B cell (primary cell): ENCODE data around the gene CCDC50. TPM values are rescaled to one million over a fixed set of nuclear protein-coding genes. Genes with fewer than 3 reads are reported as not detected.

ENCODE experiments used
- ATAC-seq: fragments of 200-7000 bp; cut with Tn5 transposase; one replicate; pipeline ENCODE4 v1.10.0; 2021; ENCODE audit warnings: low read depth, mild to moderate bottlenecking, moderate number of reproducible peaks, moderate library complexity
- CTCF ChIA-PET: fragments of 350-600 bp; sonication (Branson Sonifier 250); formaldehyde crosslinking; loops from one replicate; lab custom pipeline; 2021; ENCODE audit warnings: antibody characterized with exemption, inconsistent platforms; lab: Charles Lee
- POLR2A ChIA-PET: fragments of 350-600 bp; sonication (Branson Sonifier 250); formaldehyde crosslinking; loops from one replicate; lab custom pipeline; 2021; ENCODE audit warnings: antibody characterized with exemption; lab: Charles Lee
- DNase-seq: peaks from one replicate; pipeline ENCODE4 v3.0.0; 2013
- H2AFZ ChIP-seq: 2 replicates; pipeline ENCODE4 v1.6.1; 2012; ENCODE audit warnings: mild to moderate bottlenecking, low read depth, low read length; ENCODE audit not compliant: insufficient read depth, poor library complexity, severe bottlenecking
- H3K27ac ChIP-seq, 2 donors: 1 replicate in 1 of 2; 2 replicates in 1 of 2; pipeline ENCODE4 v1.5.1; 2012 to 2013; ENCODE audit warnings: low read length in 2 of 2, mild to moderate bottlenecking in 2 of 2, moderate library complexity in 1 of 2
- H3K27me3 ChIP-seq, 4 experiments: fragments of 200-600 bp in 1 of 4; sonication (generic) in 1 of 4; replicated peaks in 1 of 4; 1 replicate in 2 of 4; 2 replicates in 2 of 4; pipeline versions ENCODE4 v1.6.1 to v1.7.0; 2013 to 2016; ENCODE audit warnings: low read length in 3 of 4, mild to moderate bottlenecking in 2 of 4, mixed read lengths in 1 of 4, moderate library complexity in 1 of 4; ENCODE audit not compliant: insufficient read depth in 4 of 4, control insufficient read depth in 3 of 4; ENCODE audit errors: control extremely low read depth in 1 of 4
- H3K36me3 ChIP-seq, 2 experiments: replicated peaks in 1 of 2; 1 replicate in 1 of 2; 2 replicates in 1 of 2; pipeline versions ENCODE4 v1.6.1 to v1.7.1; 2013; ENCODE audit warnings: low read length in 1 of 2; ENCODE audit not compliant: insufficient read depth in 2 of 2, control insufficient read depth in 1 of 2; ENCODE audit errors: control extremely low read depth in 1 of 2, extremely low read depth in 1 of 2
- H3K4me1 ChIP-seq, 2 donors: fragments of 200-600 bp in 1 of 2; sonication (generic) in 1 of 2; 1 replicate in 1 of 2; 2 replicates in 1 of 2; pipeline versions ENCODE4 v1.5.1 to v1.6.1; 2013 to 2017; ENCODE audit warnings: low read length in 2 of 2; ENCODE audit not compliant: control insufficient read depth in 2 of 2, insufficient read depth in 2 of 2
- H3K4me2 ChIP-seq: replicated peaks from 2 replicates; pipeline ENCODE3; 2012; ENCODE audit warnings: mild to moderate bottlenecking, low read depth, low read length; ENCODE audit not compliant: poor library complexity, severe bottlenecking
- H3K4me3 ChIP-seq, 5 experiments: fragments of 200-600 bp in 1 of 5; sonication (generic) in 1 of 5; 1 replicate in 3 of 5; 2 replicates in 2 of 5; pipeline versions ENCODE4 v1.5.1 to v1.7.0; 2011 to 2016; ENCODE audit warnings: low read length in 4 of 5, mild to moderate bottlenecking in 4 of 5, low read depth in 2 of 5, control low read depth in 1 of 5, moderate library complexity in 1 of 5; ENCODE audit not compliant: insufficient read depth in 1 of 5; ENCODE audit errors: control extremely low read depth in 1 of 5, extremely low read depth in 1 of 5
- H3K79me2 ChIP-seq: fragments of 200-600 bp; sonication (generic); one replicate; pipeline ENCODE4 v1.6.0; 2016; ENCODE audit warnings: low read length; ENCODE audit not compliant: control insufficient read depth, insufficient read depth
- H3K9ac ChIP-seq: fragments of 200-600 bp; sonication (generic); 2 replicates; pipeline ENCODE4 v1.6.1; 2017; ENCODE audit warnings: mild to moderate bottlenecking, low read length, moderate library complexity
- H3K9me3 ChIP-seq, 3 donors: one replicate each; pipeline versions ENCODE4 v1.6.1 to v1.7.1; 2013; ENCODE audit warnings: low read length in 2 of 3; ENCODE audit not compliant: control insufficient read depth in 2 of 3, insufficient read depth in 1 of 3; ENCODE audit errors: control extremely low read depth in 1 of 3
- H4K20me1 ChIP-seq: 2 replicates; pipeline ENCODE4 v1.6.0; 2012; ENCODE audit warnings: mild to moderate bottlenecking, low read length; ENCODE audit not compliant: insufficient read depth, control insufficient read depth, poor library complexity, severe bottlenecking
- H3K27ac Mint-ChIP-seq: one replicate; pipeline ENCODE4 v1.8.0; 2021; ENCODE audit warnings: mixed read lengths
- H3K27me3 Mint-ChIP-seq: one replicate; pipeline ENCODE4 v1.8.0; 2021; ENCODE audit warnings: mixed read lengths
- H3K4me1 Mint-ChIP-seq: one replicate; pipeline ENCODE4 v1.8.0; 2021; ENCODE audit warnings: mixed read lengths
- H3K4me3 Mint-ChIP-seq: one replicate; pipeline ENCODE4 v1.8.0; 2021; ENCODE audit warnings: mixed read lengths
- H3K9me3 Mint-ChIP-seq: one replicate; pipeline ENCODE4 v1.8.0; 2022; ENCODE audit warnings: mixed read lengths; ENCODE audit not compliant: insufficient read depth
- EZH2 ChIP-seq: IDR thresholded peaks from 2 replicates; pipeline ENCODE4 v1.6.1; 2012; ENCODE audit warnings: borderline replicate concordance, low read depth, mild to moderate bottlenecking, moderate library complexity, low read length; ENCODE audit not compliant: insufficient read depth, poor library complexity, severe bottlenecking
- WGBS: methylation state at CpG from one replicate; pipeline ENCODE4 v1.1.5; 2013; ENCODE audit warnings: missing lambda C conversion rate; ENCODE audit not compliant: insufficient coverage; 5-methylcytosine and 5-hydroxymethylcytosine counted together
- intact Hi-C: fragments of 100-400 bp; cut with micrococcal nuclease; formaldehyde crosslinking; loops from one replicate; pipeline ENCODE4 v1.10.0; 2022
- polyA plus RNA-seq: library from polyadenylated mRNA; depleted of rRNA; stranded (reverse); fragments of >200 nt; gene quantifications from 2 replicates; pipeline ENCODE4 v1.2.3, GENCODE V29; 2012
- total RNA-seq, 2 donors: library from RNA; stranded (reverse); fragments of 120-200 nt in 1 of 2; gene quantifications; 1 replicate in 1 of 2; 2 replicates in 1 of 2; pipeline versions ENCODE4 v1.2.3 to v1.2.4, GENCODE V29; 2013 to 2022
- TF ChIP-seq, protein P1 (sequence below): fragments of 200-600 bp; IDR thresholded peaks from one replicate; pipeline ENCODE4 v1.8.0; 2022; ENCODE audit warnings: antibody characterized with exemption, mild to moderate bottlenecking

Gene CCDC50
- total and polyA plus RNA-seq, 2 donors (not counting 1 experiment from before 2014, with no cell fraction given): 48.7 to 121 TPM

DNA sequence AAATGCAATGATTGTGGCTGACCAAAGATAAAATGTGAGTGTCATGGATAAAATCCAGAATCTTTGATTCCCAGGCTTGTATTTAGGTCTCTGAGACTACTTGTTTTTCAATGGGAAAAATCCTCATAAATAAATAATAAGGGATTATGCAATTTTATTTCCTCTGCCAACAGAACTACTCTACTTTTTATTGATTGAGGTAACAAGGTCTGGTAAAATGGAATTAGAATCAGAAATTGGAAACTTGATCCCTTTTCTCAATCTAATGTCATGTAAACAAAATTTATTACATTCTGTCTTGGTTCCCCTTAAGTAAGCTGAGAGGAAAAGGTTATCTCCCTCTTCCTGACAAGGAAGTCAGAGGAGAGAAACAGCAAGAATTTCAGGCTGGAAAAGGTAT lies 48.3 kb upstream of the CCDC50 start:
- no peaks in the 10 kb centered on the region for H3K27me3 Mint-ChIP-seq
- Histone ChIP-seq H3K4me3 (no peak overlapping the region), H3K79me2 (no peaks in the 10 kb centered on the region), H2AFZ (no peak overlapping the region), H3K4me2 (no peak overlapping the region), H4K20me1 (no peaks in the 10 kb centered on the region), H3K27me3 (no peaks in the 10 kb centered on the region), H3K4me1 (peaks cover 0 to 4% of the 10 kb centered on the region in 2 donors), H3K36me3 (no peaks in the 10 kb centered on the region), H3K9ac (no peak overlapping the region), H3K9me3 (peaks cover 0 to 4% (median 0%) of the 10 kb centered on the region in 3 donors), H3K27ac (no peak overlapping the region)
- no peaks in the 10 kb centered on the region for H3K9me3 Mint-ChIP-seq
- DNase-seq (no peak), ATAC-seq (no peak)
- no peak overlapping the region for H3K27ac Mint-ChIP-seq
- H3K4me3 Mint-ChIP-seq: no peak overlapping the region
- H3K4me1 Mint-ChIP-seq: peaks cover 20% of the 10 kb centered on the region
- intact Hi-C loops: loop anchor here (2.0 kb wide), 1 partner anchor 16 kb away; no protein-coding TSS in a partner anchor
- POLR2A ChIA-PET: no interaction called here
- TF ChIP-seq, protein P1, sequence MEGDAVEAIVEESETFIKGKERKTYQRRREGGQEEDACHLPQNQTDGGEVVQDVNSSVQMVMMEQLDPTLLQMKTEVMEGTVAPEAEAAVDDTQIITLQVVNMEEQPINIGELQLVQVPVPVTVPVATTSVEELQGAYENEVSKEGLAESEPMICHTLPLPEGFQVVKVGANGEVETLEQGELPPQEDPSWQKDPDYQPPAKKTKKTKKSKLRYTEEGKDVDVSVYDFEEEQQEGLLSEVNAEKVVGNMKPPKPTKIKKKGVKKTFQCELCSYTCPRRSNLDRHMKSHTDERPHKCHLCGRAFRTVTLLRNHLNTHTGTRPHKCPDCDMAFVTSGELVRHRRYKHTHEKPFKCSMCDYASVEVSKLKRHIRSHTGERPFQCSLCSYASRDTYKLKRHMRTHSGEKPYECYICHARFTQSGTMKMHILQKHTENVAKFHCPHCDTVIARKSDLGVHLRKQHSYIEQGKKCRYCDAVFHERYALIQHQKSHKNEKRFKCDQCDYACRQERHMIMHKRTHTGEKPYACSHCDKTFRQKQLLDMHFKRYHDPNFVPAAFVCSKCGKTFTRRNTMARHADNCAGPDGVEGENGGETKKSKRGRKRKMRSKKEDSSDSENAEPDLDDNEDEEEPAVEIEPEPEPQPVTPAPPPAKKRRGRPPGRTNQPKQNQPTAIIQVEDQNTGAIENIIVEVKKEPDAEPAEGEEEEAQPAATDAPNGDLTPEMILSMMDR: no peak
- TF ChIP-seq EZH2: no peak
- CTCF ChIA-PET: no interaction called here

DNA sequence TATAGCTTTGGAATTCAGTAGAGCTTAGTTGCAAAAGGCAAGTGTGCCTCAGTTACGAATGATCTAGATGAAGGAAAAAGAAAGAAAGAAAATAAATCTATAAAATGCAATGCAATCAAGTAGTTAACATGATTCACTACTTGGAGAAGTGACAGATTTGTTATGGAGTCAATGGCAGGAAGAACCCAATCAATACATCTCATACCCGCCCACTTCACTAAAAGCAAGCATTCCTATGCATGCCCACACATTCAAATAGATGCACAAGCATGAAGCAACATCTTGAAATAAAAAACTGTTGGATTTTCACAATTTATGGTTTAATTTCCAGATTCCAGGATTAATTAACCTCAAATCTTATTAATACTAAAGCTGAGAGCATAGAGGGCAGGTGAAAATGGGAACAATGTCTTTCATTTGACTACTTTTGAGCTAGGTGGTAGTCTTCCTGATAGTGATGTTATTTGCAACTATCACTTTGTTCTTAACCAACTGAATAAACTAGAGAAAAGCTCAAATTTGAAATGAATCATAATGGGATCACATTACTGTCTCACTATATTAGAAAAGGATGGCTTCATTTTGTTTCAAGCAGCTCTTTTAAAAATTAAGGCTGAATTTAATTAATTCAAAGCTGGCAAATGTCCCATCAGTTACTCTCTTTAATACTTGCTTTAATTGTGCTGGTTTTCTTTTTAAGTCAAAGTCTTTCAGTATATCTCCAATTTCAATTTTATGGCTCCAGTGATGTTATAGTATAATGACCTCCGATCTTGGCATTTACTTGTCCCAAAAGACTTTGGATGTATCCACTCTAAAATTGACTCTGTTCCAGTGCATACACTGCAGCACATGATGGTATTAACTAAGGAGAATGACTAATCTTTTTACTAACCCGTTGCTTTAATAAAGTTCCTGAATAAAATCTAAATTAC lies 46.7 kb upstream of the CCDC50 start:
- CTCF ChIA-PET: interaction anchor here (0.8 to 1.4 kb wide), 3 partner anchors 10 to 12 kb away, joined by 3 to 5 read pairs (median 3); no protein-coding TSS in a partner anchor
- DNase-seq (no peak), ATAC-seq (no peak)
- POLR2A ChIA-PET: interaction anchor here (0.7 kb wide), 1 partner anchor 12 kb away, joined by 3 read pairs; no protein-coding TSS in a partner anchor
- TF ChIP-seq, protein P1: no peak
- TF ChIP-seq EZH2: no peak
- H3K27ac ChIP-seq: no peak overlapping the region
- intact Hi-C loops: no loop called here
- no peak overlapping the region for H3K9ac ChIP-seq
- Mint-ChIP-seq H3K9me3 (peaks cover 3% of the 10 kb centered on the region), H3K27ac (no peak overlapping the region), H3K4me1 (peaks cover 20% of the 10 kb centered on the region), H3K27me3 (no peaks in the 10 kb centered on the region), H3K4me3 (no peak overlapping the region)
- H3K4me2 ChIP-seq: no peak overlapping the region
- peaks cover 0 to 4% (median 0%) of the 10 kb centered on the region in 3 donors for H3K9me3 ChIP-seq
- H3K79me2 ChIP-seq: no peaks in the 10 kb centered on the region
- no peaks in the 10 kb centered on the region for H3K36me3 ChIP-seq
- no CpG with 5 or more reads among the region's 4 CpGs for WGBS
- H3K27me3 ChIP-seq: no peaks in the 10 kb centered on the region
- H3K4me3 ChIP-seq: no peak overlapping the region
- H2AFZ ChIP-seq: no peak overlapping the region
- H4K20me1 ChIP-seq: no peaks in the 10 kb centered on the region
- peaks cover 0 to 4% of the 10 kb centered on the region in 2 donors for H3K4me1 ChIP-seq
